ENCODE data around the gene GRM7. TPM values are rescaled to one million over a fixed set of nuclear protein-coding genes. Genes with fewer than 3 reads are reported as not detected.

GRM7 gene
- total RNA-seq, 1 experiment from 2014 or later = 0.66 TPM

DNA sequence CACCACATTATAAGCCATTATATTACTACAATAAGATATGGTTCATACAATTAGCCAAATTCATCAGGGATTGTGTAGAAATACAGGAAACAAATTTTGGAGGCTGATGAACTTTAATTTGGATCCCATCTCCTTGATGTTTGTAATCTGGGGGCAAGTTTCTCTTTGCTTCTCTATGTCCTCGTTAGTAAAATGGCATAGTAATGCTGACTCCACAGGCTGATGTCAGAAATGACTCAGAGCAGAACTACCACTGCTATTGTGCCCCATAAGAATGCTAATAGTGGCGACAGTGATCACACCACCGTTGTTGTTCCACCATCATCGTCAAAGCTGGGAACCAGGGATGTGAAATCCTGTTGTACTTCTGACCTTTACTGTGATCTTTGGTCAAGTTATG lies 918.4 kb downstream of the GRM7 start:
- DNase-seq (ENCODE audit: low read depth, low spot score) = no peak
- in situ Hi-C loops (cut with HindIII; ENCODE audit: low pct_unique_long_range_greater_than_20kb, low sequenced_read_pairs) = no loop called here

DNA sequence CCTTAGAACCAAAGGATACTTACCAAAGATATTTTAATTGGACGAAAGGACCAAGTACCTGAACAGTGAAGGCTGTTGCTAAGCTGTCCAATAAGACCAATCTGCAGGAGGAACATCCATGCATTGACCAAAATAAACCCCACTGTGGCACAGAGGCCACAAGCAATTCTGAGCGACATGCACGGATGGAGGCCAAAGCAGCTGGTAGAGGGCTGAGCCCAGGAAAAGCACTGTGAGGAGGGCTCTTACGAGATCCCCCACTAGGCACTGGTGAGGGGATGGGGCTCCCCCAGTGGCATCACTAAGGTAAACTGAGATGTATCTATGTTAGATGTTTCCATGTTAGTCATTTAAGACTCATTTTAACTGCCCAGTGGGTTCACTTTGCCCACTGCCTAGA lies 920.5 kb downstream of the GRM7 start:
- no peak for DNase-seq (ENCODE audit: low read depth, low spot score)
- in situ Hi-C loops (cut with HindIII; ENCODE audit: low pct_unique_long_range_greater_than_20kb, low sequenced_read_pairs) = no loop called here

DNA sequence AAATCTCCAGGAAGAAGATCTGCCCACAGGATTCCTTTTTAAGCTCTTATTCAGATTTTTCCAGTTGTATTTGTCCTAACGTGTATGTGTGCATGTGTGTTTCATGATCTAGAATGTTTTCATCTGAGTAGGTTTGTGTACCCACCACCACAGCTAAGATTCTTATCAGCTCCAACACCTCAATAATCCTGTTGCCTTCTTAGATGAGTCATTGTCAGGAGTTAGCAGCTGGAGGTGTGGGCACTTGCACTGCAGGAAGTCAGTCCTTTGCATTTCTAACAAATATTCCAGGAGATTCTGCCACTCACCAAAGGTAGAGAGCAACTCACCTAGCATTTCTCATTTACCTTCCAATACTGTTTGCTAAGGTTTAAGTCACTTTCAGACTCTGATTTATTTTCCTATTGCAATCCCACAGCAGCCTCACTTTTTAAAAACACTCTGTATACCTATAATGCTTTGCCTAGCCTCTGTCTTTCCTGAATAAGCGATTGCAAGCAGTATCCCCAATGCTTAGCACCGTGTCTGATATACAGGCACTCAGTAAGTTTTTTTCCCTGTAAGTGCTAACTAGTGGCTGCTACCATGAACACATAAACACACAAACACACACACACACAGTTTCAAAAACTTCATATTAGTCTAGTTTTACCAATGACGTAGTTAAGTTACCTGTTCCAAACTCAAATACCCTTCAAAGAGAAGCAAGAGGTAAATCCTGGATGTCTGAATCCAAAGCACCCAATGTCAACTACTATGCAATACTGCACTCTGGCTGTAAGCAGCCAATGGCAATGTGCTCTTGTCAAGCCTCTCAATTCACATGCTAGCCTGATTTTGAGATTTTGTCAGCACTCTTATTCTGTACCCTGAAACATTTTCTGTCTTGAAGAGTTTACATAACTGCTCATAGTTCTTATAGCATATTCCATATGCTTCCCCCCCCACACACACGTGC lies 927.2 kb downstream of the GRM7 start:
- no peak for DNase-seq (ENCODE audit: low read depth, low spot score)

DNA sequence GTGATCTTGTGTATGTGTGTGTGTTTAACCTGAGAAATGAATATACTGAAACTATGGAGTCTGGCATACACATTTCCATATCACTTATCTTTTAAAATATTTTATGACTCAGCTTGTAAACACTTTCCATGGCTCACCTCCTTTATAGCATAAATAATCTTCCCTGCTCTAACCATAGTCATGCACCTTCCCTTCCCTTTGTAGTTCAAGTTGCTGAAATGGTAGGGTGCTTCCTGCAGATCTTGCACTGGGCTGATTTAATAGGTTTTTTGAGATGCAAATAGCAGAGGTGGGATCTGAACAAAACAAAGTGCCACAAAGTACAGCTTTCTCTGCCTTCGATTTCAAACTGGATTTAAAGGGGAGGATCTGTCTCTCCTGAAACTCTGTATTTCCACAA lies 928.0 kb downstream of the GRM7 start:
- in situ Hi-C loops (cut with HindIII; ENCODE audit: low pct_unique_long_range_greater_than_20kb, low sequenced_read_pairs) = no loop called here
- DNase-seq (ENCODE audit: low read depth, low spot score) = no peak

More for the DNA sequence above, 927.2 kb downstream of the GRM7 start:
- in situ Hi-C loops (cut with HindIII; ENCODE audit: low pct_unique_long_range_greater_than_20kb, low sequenced_read_pairs) = no loop called here

DNA sequence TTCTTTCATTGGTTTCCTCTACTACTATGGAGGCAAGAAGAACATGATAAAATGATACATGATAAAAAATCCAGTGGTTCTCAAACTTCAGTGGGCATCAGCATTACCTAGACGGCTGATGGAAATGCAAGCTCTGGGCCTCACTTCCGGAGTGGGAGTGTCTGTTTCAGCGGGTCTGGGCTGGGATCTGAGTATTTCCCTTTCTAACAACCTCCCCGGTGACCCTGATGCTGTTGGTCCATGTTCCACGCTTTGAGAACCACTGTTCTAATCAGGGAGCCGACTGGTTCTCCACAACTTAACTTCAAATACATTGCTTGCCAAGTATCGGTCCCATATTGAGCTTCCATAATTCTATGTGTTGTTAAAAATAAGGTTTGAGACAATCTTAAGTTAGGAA lies 928.4 kb downstream of the GRM7 start:
- DNase-seq (ENCODE audit: low read depth, low spot score) = no peak
- in situ Hi-C loops (cut with HindIII; ENCODE audit: low pct_unique_long_range_greater_than_20kb, low sequenced_read_pairs) = no loop called here

DNA sequence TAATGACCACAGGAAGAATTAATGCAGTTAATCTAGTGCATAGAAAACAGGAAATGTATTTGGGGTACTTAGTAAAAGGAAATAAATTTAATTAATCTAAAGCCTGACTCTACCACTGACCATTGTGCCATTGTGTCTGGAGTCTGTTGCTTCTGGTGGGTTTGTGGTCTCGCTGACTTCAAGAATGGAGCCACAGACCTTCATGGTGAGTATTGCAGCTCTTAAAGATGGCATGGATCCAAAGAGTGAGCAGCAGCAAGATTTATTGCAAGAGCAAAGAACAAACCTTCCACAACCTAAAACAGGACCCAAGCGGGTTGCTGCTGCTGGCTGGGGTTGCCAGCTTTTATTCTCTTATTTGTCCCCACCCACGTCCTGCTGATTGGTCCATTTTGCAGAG lies 929.2 kb downstream of the GRM7 start:
- DNase-seq (ENCODE audit: low read depth, low spot score) = no peak
- in situ Hi-C loops (cut with HindIII; ENCODE audit: low pct_unique_long_range_greater_than_20kb, low sequenced_read_pairs) = no loop called here
